GM18511 (cell line): ENCODE data around the gene DHDDS.
"Not testable (repeated sequence)": the region's sequence is repeated elsewhere in the genome, so short reads cannot be mapped to it uniquely, and the experiment has no call there.

Source experiments
- ATAC-seq: cut with Tn5 transposase; IDR thresholded peaks from one replicate; pipeline ENCODE4 v1.9.1; 2021; ENCODE audit warnings: mild to moderate bottlenecking, moderate library complexity; ENCODE audit not compliant: unreplicated experiment

DHDDS gene

GRCh38 chr1:26431979-26432695 is at the start of gene DHDDS:
Gene DHDDS, plus strand, starts transcription at chr1:26432321. Its CDS starts 625 bp downstream, at chr1:26432946.
- ATAC-seq: peak; percentile 95

GRCh38 chr1:26384076-26384475 is 48.0 kb upstream of the DHDDS start:
- no peak for ATAC-seq

GRCh38 chr1:26385063-26385462 is 47.1 kb upstream of the DHDDS start:
- not testable (repeated sequence) for ATAC-seq

GRCh38 chr1:26387447-26387846 is 44.7 kb upstream of the DHDDS start:
- no peak for ATAC-seq

- ATAC-seq: no peak
Measured at GRCh38 chr1:26388791-26389445, 43.2 kb upstream of the DHDDS start.

- no peak for ATAC-seq
Measured at GRCh38 chr1:26389604-26390247, 42.4 kb upstream of the DHDDS start.

- no peak for ATAC-seq
Measured at GRCh38 chr1:26391450-26391849, 40.7 kb upstream of the DHDDS start.

GRCh38 chr1:26395754-26396153 is 36.4 kb upstream of the DHDDS start:
- no peak for ATAC-seq

GRCh38 chr1:26399034-26399433 is 33.1 kb upstream of the DHDDS start:
- ATAC-seq: no peak

- ATAC-seq: no peak
Measured at GRCh38 chr1:26401891-26402290, 30.2 kb upstream of the DHDDS start.

GRCh38 chr1:26403656-26404055 is 28.5 kb upstream of the DHDDS start:
- ATAC-seq: no peak

- ATAC-seq: no peak
Measured at GRCh38 chr1:26404641-26405040, 27.5 kb upstream of the DHDDS start.

GRCh38 chr1:26405281-26405915 is 26.7 kb upstream of the DHDDS start:
- ATAC-seq: no peak

GRCh38 chr1:26408604-26409003 is 23.5 kb upstream of the DHDDS start:
- no peak for ATAC-seq

GRCh38 chr1:26409191-26409807 is 22.8 kb upstream of the DHDDS start:
- no peak for ATAC-seq

GRCh38 chr1:26410706-26411623 is 21.2 kb upstream of the DHDDS start, which contains the start of gene LIN28A:
Gene LIN28A, plus strand, starts transcription at chr1:26410817. Its CDS starts 75 bp downstream, at chr1:26410892.
- ATAC-seq: no peak

GRCh38 chr1:26411624-26412074 is 20.5 kb upstream of the DHDDS start:
- no peak for ATAC-seq

- ATAC-seq: no peak
Measured at GRCh38 chr1:26412180-26412840, 19.8 kb upstream of the DHDDS start.

GRCh38 chr1:26413031-26413430 is 19.1 kb upstream of the DHDDS start:
- ATAC-seq: no peak
